Measurements from ENCODE around the gene SLC12A7. TPM values are rescaled to one million over a fixed set of nuclear protein-coding genes. Genes with fewer than 3 reads are reported as not detected.

SLC12A7 gene
- total RNA-seq, 2 experiments from 2014 or later = 14.0 to 14.6 TPM

DNA sequence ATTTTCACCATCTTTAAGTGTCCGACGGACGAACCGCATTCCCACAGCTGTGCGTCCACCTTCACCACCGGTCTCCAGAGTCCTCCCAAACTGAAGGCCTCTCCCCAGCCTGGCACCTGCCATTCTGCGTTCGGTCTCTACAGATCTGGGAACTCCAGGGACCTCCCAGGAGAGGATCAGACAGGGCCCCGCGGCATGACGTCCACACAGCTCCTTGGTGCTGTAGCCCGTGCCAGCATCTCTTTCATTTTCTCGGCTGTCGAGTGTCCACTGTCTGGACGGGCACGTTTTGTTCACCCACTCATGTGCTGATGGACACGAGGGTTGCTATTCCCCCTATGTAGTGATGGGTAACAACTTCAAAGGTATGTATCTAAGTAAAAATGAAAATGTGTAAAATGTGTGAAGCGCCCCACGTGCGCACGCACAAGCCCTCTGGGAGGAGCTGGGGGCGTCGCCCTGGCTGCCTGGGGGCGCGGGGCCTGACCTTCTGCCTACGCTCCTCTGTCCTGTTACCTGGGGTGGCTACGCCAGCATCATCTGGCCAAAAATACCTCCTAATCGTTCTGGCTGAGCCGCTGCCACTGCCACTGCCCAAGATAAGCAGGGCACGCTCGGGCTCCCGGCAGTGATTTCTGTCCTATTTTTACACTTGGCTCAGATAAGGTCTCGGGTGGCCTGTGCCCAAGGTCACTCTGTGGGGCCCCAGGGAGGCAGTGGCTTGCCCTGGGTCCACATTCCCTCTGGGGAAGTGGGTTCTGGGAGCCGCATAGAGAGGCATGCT, 10.8 kb upstream of the SLC12A7 start:
- H3K4me1 Mint-ChIP-seq = peaks cover 8% of the 10 kb centered on the region
- H3K36me3 Mint-ChIP-seq = no peaks in the 10 kb centered on the region
- no peak overlapping the region for H3K27ac Mint-ChIP-seq
- H3K27me3 Mint-ChIP-seq = no peaks in the 10 kb centered on the region
- DNase-seq = no peak
- no peaks in the 10 kb centered on the region for H3K9me3 Mint-ChIP-seq
- no peak overlapping the region for H3K4me3 Mint-ChIP-seq

DNA sequence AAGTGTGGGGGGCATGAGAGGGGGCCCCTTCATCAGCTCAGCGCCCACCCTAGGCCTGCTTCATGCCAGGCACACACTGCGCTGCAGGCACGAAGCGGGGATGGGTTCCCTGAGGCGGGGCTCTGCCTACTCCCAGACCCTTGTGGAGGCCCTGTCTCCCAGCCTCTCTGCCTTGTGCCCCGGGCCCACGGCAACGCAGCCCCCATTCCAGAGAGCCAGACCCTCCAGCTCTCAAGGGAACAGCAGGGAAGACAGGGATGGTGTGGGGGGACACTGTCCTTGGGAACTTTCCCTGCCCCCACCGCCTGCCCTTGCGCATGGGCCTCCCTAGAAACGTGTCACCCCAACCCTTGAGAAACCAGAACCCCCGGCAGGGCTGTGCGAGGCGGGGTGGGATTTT, 10.0 kb upstream of the SLC12A7 start:
- Mint-ChIP-seq H3K4me3 (no peak overlapping the region), H3K9me3 (no peaks in the 10 kb centered on the region)

DNA sequence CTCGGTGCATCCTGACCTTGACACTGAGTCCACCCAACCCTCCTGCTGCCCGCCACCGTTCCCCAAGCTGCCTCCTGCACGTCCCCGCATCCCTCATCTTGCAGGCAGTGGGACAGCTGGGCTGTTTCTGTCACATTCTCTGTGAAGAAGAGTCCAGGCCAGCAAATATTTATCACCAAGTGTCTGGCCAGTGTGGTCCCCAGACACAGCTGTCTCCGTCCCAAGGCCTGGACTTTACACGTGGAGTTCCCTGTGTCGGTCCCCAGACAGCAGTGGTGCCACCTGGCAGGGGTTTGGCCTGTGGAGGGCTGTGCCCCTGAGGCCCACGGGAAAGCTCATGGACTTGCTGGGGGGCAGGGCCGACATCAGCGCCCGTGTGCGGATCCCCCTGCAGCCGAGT, 9.2 kb upstream of the SLC12A7 start:
- no peaks in the 10 kb centered on the region for H3K27me3 Mint-ChIP-seq
- H3K9me3 Mint-ChIP-seq = no peaks in the 10 kb centered on the region
- H3K36me3 Mint-ChIP-seq = no peaks in the 10 kb centered on the region
- H3K4me1 Mint-ChIP-seq = peaks cover 11% of the 10 kb centered on the region
- no peak for DNase-seq
- no peak overlapping the region for H3K27ac Mint-ChIP-seq
- no peak overlapping the region for H3K4me3 Mint-ChIP-seq

More for the DNA sequence above, 10.0 kb upstream of the SLC12A7 start:
- no peak for DNase-seq
- no peak overlapping the region for H3K27ac Mint-ChIP-seq
- no peaks in the 10 kb centered on the region for H3K36me3 Mint-ChIP-seq
- H3K4me1 Mint-ChIP-seq = peaks cover 11% of the 10 kb centered on the region
- no peaks in the 10 kb centered on the region for H3K27me3 Mint-ChIP-seq

DNA sequence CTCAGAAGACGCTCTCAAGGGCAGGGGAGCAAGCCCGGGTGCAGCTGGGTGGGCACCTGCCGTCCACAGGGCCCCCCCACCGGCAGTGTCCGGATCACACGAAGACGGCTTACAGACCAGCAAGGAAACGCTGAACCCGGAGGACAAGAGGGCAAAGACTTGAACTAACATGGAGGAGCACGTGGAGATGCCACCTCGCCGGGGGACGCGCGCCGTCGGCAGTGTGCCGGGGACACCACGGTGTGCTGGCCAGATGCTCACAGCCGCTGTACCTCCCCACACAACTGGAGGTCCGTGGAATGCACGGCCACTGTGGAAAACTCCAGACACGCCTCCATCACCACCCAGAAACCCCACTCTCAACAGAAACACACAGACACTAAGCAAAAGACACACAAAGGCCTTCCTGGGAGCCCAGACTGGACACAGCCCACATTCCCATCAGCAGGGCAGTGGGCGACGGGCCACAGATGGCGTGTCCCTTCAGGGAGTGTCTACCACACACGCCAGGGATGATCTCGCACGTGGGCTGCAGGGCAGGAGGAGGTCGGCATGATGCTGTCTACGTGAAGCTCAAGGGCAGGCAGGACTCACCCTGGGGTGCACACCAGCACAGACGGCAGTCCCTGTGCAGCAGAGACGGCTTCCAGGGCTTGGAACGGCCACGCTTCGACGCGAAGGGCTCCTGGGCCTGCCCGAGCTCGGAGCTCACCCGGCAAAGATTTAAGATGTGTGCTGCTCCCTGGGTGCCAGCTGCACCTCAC, 8.6 kb upstream of the SLC12A7 start:
- DNase-seq = no peak
- Mint-ChIP-seq H3K27me3 (no peaks in the 10 kb centered on the region), H3K27ac (no peak overlapping the region), H3K36me3 (no peaks in the 10 kb centered on the region), H3K4me3 (no peak overlapping the region), H3K4me1 (peaks cover 11% of the 10 kb centered on the region), H3K9me3 (no peaks in the 10 kb centered on the region)

DNA sequence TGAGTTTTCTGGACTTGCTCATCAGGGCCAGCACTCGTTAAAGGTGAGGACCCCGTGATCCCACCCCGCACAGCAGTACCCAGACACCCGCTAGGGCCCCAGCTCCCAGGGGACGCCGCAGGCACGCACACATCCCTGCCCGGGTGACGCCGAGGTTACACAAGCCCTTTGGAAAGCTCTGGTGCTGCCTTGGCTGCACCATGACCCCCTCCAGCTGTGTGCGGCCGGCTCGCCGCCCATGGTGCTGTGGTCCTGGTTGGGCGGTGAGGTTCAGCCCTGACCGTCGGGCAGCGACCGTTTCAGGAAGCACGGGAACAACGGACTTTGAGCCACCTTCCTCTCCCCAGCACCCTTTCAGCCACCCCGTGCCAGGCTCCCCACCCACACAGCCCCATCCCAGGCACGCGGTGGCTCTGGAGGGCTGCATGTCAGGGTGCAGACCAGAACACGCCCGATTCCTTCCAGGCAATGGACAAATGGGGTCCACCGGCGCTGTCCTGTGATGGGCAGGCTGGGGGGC, 7.5 kb upstream of the SLC12A7 start:
- H3K36me3 Mint-ChIP-seq = no peaks in the 10 kb centered on the region
- H3K9me3 Mint-ChIP-seq = no peaks in the 10 kb centered on the region
- H3K27me3 Mint-ChIP-seq = no peaks in the 10 kb centered on the region
- H3K4me3 Mint-ChIP-seq = no peak overlapping the region
- no peak for DNase-seq
- peaks cover 11% of the 10 kb centered on the region for H3K4me1 Mint-ChIP-seq
- no peak overlapping the region for H3K27ac Mint-ChIP-seq

DNA sequence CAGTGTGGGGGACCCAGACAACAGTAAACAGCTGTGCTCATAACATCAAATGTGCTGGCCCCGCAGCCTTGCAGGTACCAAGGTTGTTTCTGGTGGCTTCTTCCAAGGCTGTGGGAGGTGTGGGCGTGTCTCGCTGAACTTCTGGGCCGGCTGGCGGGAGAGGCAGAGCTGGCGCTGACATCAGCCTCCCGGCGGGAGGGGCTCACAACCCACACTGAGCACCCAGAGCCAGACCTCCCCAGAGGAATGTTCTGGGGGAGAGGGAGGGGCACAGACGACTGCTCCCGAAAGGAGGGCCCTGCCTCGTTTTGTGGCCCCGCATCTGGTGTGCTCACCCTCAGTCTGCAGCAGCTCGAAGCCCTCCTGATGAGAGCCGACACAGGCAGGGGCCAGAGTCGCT, 6.9 kb upstream of the SLC12A7 start:
- H3K4me3 Mint-ChIP-seq = no peak overlapping the region
- H3K27ac Mint-ChIP-seq = no peak overlapping the region
- H3K27me3 Mint-ChIP-seq = no peaks in the 10 kb centered on the region
- no peak for DNase-seq
- H3K9me3 Mint-ChIP-seq = no peaks in the 10 kb centered on the region
- H3K36me3 Mint-ChIP-seq = no peaks in the 10 kb centered on the region
- peaks cover 11% of the 10 kb centered on the region for H3K4me1 Mint-ChIP-seq

DNA sequence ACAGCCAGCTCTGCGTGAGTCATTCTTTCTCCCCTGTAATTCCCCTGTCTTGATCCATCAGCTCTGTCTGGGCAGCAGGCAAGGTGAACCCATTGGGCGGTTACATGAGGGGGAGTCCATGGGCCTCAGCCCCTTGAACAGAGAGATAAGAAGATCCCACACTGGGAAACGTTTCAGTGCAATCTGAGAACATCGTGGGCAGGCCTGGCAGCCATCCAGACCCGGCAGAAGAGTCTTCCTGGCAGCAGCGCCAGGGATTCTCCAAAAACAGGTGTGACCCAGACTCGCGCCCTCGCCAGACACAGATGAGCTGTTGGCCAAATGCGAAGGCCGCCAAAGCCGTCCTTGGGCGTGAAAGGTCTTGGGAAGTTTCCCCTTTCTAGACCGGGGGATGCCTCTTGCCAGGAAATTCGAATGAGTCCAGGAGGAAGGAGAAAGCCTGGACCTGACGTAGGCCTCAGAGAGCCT, 6.4 kb upstream of the SLC12A7 start:
- Mint-ChIP-seq H3K27ac (no peak overlapping the region), H3K36me3 (no peaks in the 10 kb centered on the region), H3K9me3 (no peaks in the 10 kb centered on the region), H3K4me1 (peaks cover 11% of the 10 kb centered on the region), H3K27me3 (no peaks in the 10 kb centered on the region), H3K4me3 (no peak overlapping the region)
- DNase-seq = no peak

DNA sequence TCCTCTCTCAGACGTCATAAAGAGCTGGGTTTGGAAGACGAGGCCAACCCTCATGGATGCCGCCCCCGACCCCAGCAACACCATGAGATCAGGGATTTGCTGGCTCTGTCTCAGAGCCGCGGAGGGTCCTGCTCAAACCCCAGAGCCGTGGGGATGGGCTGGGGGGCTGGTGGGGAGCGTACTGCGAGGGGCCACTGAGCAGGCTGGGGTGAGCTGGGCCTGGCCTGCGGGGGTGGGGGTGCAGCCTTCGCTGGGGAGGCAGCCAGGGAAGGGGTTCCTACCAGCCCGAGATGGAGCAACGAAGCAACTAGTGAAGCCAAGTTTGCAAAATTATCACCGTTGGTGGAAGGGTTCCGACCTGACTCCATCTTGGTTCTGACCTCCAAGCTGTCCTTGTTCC, 5.1 kb upstream of the SLC12A7 start:
- H3K27me3 Mint-ChIP-seq = no peaks in the 10 kb centered on the region
- H3K4me3 Mint-ChIP-seq = no peak overlapping the region
- H3K27ac Mint-ChIP-seq = no peak overlapping the region
- H3K36me3 Mint-ChIP-seq = no peaks in the 10 kb centered on the region
- H3K4me1 Mint-ChIP-seq = peaks cover 13% of the 10 kb centered on the region
- DNase-seq = no peak
- H3K9me3 Mint-ChIP-seq = no peaks in the 10 kb centered on the region

DNA sequence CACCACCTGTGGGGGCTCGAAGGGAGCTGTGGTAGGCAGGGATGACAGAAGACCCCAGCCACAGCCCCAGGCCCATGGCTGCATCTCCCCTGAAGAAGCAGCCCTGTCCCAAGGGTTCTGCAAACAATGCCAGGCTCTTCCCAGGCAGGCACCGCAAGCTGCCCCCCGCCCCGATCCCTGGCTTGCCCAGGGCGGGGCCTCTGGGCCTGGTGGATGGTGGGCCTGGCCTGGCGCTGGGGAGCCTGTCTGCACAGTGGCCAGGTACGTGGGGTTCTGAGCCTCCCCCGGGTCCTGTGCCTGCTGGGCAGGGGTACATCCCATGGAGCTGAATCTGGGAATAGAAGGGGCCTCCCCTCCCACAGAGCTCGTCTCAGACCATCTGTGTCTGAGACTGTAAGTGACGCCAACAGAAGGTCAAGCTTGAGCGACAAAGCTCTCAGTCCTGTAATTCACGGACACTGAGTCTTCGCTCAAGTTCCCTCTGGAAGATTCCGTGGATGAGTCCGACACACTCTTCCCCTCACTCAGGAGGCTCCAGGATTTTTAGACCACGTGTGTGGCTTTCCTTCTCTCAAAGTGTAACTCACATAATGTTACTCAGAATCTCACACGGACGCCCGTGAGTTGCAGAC, 4.4 kb upstream of the SLC12A7 start:
- H3K27ac Mint-ChIP-seq = no peak overlapping the region
- no peak for DNase-seq
- no peaks in the 10 kb centered on the region for H3K27me3 Mint-ChIP-seq
- no peaks in the 10 kb centered on the region for H3K36me3 Mint-ChIP-seq
- H3K9me3 Mint-ChIP-seq = no peaks in the 10 kb centered on the region
- H3K4me3 Mint-ChIP-seq = no peak overlapping the region
- H3K4me1 Mint-ChIP-seq = peaks cover 13% of the 10 kb centered on the region

DNA sequence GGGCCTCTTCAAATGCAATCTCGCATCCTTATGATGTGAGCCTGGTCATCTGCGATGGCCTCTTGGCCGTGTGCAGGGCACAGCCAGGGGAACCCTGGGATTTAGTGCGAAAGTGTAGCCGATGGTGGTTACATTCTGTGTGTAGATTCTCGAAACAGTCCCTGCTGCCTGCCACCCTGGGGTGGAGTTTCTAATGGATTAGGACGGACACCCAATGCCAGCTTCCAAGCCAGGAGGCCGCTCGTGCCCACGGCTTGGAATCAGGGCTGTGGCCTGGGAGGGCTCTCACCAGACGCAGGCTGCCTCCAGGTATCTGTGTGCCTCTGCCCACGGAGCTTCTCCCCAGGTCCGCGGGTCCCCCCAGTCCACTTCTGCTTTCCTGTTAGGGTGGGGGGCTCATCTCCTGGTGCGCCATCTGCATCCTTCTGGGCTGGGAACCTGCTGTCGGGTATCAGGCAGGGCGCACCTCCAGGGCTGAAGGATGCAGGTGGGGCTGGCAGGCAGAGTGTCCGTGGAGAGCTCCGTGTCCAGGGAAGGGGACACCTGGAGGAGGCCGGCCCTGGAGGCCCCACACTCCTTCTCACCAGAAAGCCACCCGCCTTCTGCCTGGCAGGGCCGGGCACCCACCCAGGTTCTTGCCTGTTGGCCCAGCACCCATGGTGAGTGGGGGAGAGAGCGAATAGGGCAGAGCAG, 3.4 kb upstream of the SLC12A7 start:
- H3K36me3 Mint-ChIP-seq = no peaks in the 10 kb centered on the region
- H3K27me3 Mint-ChIP-seq = no peaks in the 10 kb centered on the region
- H3K4me1 Mint-ChIP-seq = peaks cover 17% of the 10 kb centered on the region
- no peak overlapping the region for H3K4me3 Mint-ChIP-seq
- DNase-seq = no peak
- no peaks in the 10 kb centered on the region for H3K9me3 Mint-ChIP-seq
- no peak overlapping the region for H3K27ac Mint-ChIP-seq

DNA sequence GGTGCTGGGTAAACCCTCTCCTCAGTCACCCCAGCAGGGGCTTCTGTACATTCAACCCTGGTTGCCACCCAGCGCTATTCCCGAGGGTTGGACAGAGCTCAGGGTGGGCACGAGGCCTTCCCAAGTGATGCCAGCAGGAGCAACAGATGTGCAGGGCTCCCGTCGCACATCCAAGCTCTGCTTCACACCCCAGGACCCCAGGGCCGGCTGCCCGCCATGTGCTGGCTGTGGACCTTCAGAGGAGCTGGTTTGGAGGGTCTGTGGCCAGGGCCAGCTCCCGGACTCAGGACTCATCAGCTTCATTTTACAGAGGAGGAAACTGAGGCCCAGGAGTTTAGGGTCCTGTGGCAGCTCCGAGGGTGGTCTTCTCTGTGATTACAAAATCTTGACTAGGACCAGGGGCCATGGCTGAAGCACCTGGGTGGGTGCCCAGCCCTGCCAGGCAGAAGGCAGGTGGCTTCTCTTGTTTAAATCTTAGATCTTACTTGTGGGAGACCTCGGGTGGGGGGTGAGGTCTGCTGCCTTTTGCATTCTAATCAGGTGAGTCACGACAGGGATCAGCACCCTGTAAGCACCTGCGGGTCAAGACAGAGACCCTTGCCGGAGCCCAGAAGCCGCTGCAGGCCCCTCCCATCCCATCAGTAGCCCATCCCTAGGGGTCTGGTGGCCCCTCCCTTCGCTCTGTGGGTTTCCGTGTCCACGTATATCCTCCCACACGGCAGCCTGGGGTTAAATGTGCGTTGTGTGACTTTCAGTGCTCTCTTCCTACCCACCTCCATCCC, 2.1 kb upstream of the SLC12A7 start:
- Mint-ChIP-seq H3K36me3 (no peaks in the 10 kb centered on the region), H3K4me3 (no peak overlapping the region), H3K4me1 (peaks cover 22% of the 10 kb centered on the region), H3K9me3 (no peaks in the 10 kb centered on the region), H3K27me3 (no peaks in the 10 kb centered on the region), H3K27ac (no peak overlapping the region)
- no peak for DNase-seq

DNA sequence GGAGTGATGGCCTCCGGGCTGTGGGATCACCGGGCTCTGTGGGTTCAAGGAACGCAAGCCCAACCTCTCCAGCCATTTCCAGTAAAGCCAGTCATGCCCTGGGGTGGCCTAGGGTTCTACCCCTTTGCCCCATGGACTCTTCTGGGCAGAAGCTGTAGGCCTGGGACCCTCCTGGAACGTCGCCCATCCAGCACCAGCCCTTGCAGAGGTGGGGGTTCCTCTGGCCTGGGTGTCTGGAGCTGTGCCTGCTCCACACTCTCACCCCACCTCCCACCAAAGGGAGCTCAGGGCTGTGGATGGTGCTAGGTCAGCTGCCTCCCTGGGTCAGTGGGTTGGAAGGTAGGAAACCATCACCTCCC, 1.4 kb upstream of the SLC12A7 start:
- Mint-ChIP-seq H3K27me3 (no peaks in the 10 kb centered on the region), H3K4me1 (peaks cover 23% of the 10 kb centered on the region), H3K9me3 (no peaks in the 10 kb centered on the region), H3K4me3 (no peak overlapping the region), H3K36me3 (no peaks in the 10 kb centered on the region), H3K27ac (no peak overlapping the region)
- no peak for DNase-seq

DNA sequence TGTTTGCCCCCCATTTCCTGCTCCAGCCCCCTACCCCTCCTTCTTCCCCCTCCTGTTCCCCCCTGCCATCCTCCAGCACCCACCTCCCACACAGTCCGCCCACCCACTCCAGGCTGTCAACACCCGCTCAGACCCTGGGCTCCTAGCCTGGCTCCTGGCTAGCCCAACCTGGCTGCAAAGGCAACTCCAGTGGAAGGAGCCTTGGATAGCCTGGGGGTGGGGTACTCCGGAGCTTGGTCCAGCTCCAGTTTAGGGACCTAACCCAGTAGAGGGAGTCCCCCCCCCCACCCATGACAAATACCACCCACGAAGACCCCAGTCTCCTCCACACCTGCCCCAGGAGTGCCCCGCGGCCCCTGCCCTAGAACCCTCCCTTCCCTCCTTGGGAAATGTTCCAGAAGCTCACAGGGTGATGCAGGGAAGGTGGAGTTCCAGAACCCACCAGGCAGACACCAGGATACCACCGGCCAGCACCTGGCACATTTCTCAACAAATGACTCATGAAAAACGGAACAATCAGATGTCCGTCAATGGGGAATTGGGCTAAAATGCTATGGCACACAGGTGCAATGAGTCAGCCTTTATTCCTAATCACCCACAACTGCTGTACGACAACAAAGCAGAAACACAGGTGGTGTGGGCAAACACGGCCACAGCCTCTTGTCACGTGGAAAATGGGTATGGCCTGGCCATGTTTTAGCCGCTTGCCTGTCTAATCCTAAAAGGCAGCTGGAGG, 901 bp upstream of the SLC12A7 start:
- peak overlapping the region; percentile 56 for H3K4me3 Mint-ChIP-seq
- peaks cover 1% of the 10 kb centered on the region for H3K36me3 Mint-ChIP-seq
- H3K9me3 Mint-ChIP-seq = no peaks in the 10 kb centered on the region
- no peaks in the 10 kb centered on the region for H3K27me3 Mint-ChIP-seq
- DNase-seq = no peak
- H3K4me1 Mint-ChIP-seq = peaks cover 23% of the 10 kb centered on the region
- H3K27ac Mint-ChIP-seq = no peak overlapping the region
